Activated B cell treated with CpG ODN at 0.5 μM for 24 hours (primary cell): ENCODE measurements around the gene SULT1C4. TPM values are rescaled to one million over a fixed set of nuclear protein-coding genes. Genes with fewer than 3 reads are reported as not detected.

ENCODE experiments used
- ATAC-seq: fragments of 200-7000 bp; cut with Tn5 transposase; one replicate; pipeline ENCODE4 v1.10.0; 2021; ENCODE audit warnings: low read depth, mild to moderate bottlenecking, moderate library complexity
- CTCF ChIA-PET: fragments of 350-600 bp; sonication (Branson Sonifier 250); formaldehyde crosslinking; loops from one replicate; lab custom pipeline; 2021; ENCODE audit warnings: antibody characterized with exemption; lab: Charles Lee
- POLR2A ChIA-PET: fragments of 350-600 bp; sonication (Branson Sonifier 250); formaldehyde crosslinking; loops from one replicate; lab custom pipeline; 2021; ENCODE audit warnings: antibody characterized with exemption; lab: Charles Lee
- DNase-seq: peaks from one replicate; pipeline ENCODE4 v3.0.0; 2022
- H3K27ac Mint-ChIP-seq: one replicate; pipeline ENCODE4 v1.8.0; 2020; ENCODE audit warnings: mixed read lengths
- H3K27me3 Mint-ChIP-seq: one replicate; pipeline ENCODE4 v1.8.0; 2021; ENCODE audit warnings: mixed read lengths
- H3K36me3 Mint-ChIP-seq: one replicate; pipeline ENCODE4 v1.8.0; 2021; ENCODE audit warnings: low read depth, mixed read lengths
- H3K4me1 Mint-ChIP-seq: one replicate; pipeline ENCODE4 v1.8.0; 2021; ENCODE audit warnings: mixed read lengths
- H3K4me3 Mint-ChIP-seq: one replicate; pipeline ENCODE4 v1.8.0; 2020; ENCODE audit warnings: mild to moderate bottlenecking, mixed read lengths
- H3K9me3 Mint-ChIP-seq: one replicate; pipeline ENCODE4 v1.8.0; 2020; ENCODE audit warnings: mixed read lengths
- CTCF ChIP-seq: fragments of 200-600 bp; IDR thresholded peaks from one replicate; pipeline ENCODE4 v1.8.0; 2022; ENCODE audit warnings: antibody characterized with exemption, mild to moderate bottlenecking
- intact Hi-C: fragments of 100-400 bp; cut with micrococcal nuclease; formaldehyde crosslinking; loops from one replicate; pipeline ENCODE4 v1.15.1; 2024
- total RNA-seq: library from RNA; stranded (reverse); gene quantifications from 2 replicates; pipeline ENCODE4 v1.2.3, GENCODE V29; 2022

SULT1C4 gene
- total RNA-seq, 1 donor from 2014 or later: not detected

DNA sequence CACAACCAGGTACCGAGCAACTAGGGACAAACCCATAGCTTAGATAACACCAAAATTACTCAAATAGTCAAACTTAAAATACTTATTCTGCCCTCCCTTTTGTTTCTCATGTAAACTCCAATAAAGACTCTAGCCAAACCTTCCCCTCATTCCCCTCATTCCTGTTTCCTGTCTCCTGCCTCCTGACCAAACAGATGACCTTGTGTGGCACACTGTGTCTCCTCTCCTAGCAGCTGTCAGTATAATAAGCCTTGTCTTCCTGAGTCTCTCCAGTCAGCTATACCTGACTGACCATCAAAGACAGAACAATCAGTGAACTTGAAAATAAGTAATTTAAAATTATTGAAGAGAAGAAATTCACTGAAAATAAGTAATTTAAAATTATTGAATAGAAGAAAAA lies 14.3 kb downstream of the SULT1C4 start:
- Mint-ChIP-seq H3K4me3 (no peak overlapping the region), H3K27ac (no peak overlapping the region), H3K9me3 (peaks cover 15% of the 10 kb centered on the region), H3K36me3 (no peaks in the 10 kb centered on the region), H3K27me3 (peaks cover 5% of the 10 kb centered on the region), H3K4me1 (no peaks in the 10 kb centered on the region)
- POLR2A ChIA-PET: no interaction called here
- TF ChIP-seq CTCF: no peak
- intact Hi-C loops: no loop called here
- DNase-seq (no peak), ATAC-seq (no peak)
- CTCF ChIA-PET: no interaction called here

DNA sequence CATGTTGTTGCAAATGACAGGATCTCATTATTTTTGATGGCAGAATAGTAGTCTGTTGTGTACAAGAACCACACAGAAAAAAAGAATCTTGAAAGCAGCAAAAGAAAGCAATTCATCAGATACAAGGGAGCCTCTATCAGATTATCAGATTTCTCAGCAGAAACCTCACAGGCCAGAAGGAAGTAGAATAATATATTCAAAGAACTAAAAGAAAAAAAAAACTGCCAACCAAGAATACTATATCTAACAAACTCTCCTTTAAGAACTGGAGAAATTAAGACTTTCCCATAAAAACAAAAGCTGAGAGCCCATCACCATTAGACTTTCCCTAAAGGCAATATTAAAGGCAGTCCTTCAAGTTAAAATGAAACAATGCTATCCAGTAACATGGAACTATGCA lies 15.4 kb downstream of the SULT1C4 start:
- DNase-seq (no peak), ATAC-seq (no peak)
- peaks cover 5% of the 10 kb centered on the region for H3K27me3 Mint-ChIP-seq
- H3K4me1 Mint-ChIP-seq: no peaks in the 10 kb centered on the region
- ChIA-PET POLR2A (no interaction called here), CTCF (no interaction called here)
- intact Hi-C loops: no loop called here
- H3K36me3 Mint-ChIP-seq: no peaks in the 10 kb centered on the region
- no peak for TF ChIP-seq CTCF
- no peak overlapping the region for H3K27ac Mint-ChIP-seq
- peaks cover 16% of the 10 kb centered on the region for H3K9me3 Mint-ChIP-seq
- no peak overlapping the region for H3K4me3 Mint-ChIP-seq

GRCh38 chr2:108395155-108395554 lies 17.4 kb downstream of the SULT1C4 start:
- peaks cover 28% of the 10 kb centered on the region for H3K9me3 Mint-ChIP-seq
- intact Hi-C loops: no loop called here

DNA sequence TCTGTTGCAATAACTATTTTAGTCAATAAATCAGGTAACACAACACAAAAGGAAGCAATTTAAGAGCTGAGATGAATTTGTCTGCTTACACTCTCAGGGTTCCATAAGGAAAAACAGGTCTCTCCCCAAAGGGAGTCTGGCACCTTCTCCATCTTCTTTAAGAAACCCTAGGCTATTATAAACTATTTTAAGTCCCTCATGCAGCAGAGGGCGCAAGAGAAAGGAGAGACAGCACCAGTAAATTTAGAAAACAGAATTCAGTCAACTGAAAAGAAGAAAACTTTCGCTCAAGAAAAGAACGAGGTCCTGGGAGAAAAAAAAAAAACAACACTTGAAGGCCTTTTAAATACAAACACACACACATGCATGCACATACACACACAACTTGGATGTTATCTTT lies 19.1 kb downstream of the SULT1C4 start:
- ATAC-seq (no peak), DNase-seq (no peak)
- ChIA-PET CTCF (no interaction called here), POLR2A (no interaction called here)
- no peak overlapping the region for H3K4me3 Mint-ChIP-seq
- no peaks in the 10 kb centered on the region for H3K27me3 Mint-ChIP-seq
- no peaks in the 10 kb centered on the region for H3K4me1 Mint-ChIP-seq
- peaks cover 3% of the 10 kb centered on the region for H3K36me3 Mint-ChIP-seq
- H3K27ac Mint-ChIP-seq: no peak overlapping the region
- H3K9me3 Mint-ChIP-seq: peaks cover 34% of the 10 kb centered on the region
- intact Hi-C loops: loop anchor here (1.0 kb wide), 1 partner anchor 187 kb away; no protein-coding TSS in a partner anchor
- TF ChIP-seq CTCF: no peak

More at GRCh38 chr2:108395155-108395554, 17.4 kb downstream of the SULT1C4 start:
- ChIA-PET CTCF (no interaction called here), POLR2A (no interaction called here)
- H3K36me3 Mint-ChIP-seq: peaks cover 3% of the 10 kb centered on the region
- H3K27ac Mint-ChIP-seq: no peak overlapping the region
- no peak overlapping the region for H3K4me3 Mint-ChIP-seq
- H3K27me3 Mint-ChIP-seq: peaks cover 5% of the 10 kb centered on the region
- ATAC-seq (no peak), DNase-seq (no peak)
- no peak for TF ChIP-seq CTCF
- H3K4me1 Mint-ChIP-seq: no peaks in the 10 kb centered on the region

DNA sequence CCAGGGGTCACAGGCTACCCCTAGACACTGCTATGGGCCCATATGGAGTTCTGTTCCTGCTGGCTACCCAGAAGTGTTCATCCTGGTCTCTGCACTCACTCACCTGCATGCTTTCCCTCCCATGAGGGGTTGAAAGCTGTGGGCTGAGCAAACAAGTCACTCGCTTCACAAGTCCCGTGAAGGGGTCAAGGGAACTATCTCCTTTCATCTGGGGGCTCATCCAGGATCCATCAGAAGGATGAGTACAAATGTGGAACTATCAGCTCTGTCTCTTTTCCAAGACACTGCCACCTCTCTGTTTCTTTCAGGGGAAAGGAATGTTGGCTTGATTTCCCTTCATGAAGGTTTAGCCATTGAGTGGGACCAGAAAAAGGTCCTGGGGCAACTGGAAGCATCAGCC lies 21.7 kb downstream of the SULT1C4 start:
- Mint-ChIP-seq H3K36me3 (peaks cover 3% of the 10 kb centered on the region), H3K27ac (no peak overlapping the region), H3K4me3 (no peak overlapping the region), H3K9me3 (peaks cover 24% of the 10 kb centered on the region), H3K27me3 (no peaks in the 10 kb centered on the region), H3K4me1 (no peaks in the 10 kb centered on the region)
- POLR2A ChIA-PET: no interaction called here
- ATAC-seq (no peak), DNase-seq (no peak)
- no peak for TF ChIP-seq CTCF
- CTCF ChIA-PET: no interaction called here
- intact Hi-C loops: no loop called here
